Lung (tissue), 12 donors: Measurements from ENCODE around the gene SLC23A2. TPM values are rescaled to one million over a fixed set of nuclear protein-coding genes. Genes with fewer than 3 reads are reported as not detected.

Experiments
- ATAC-seq: fragments of 200-7000 bp; cut with Tn5 transposase; one replicate; pipeline ENCODE4 v1.9.1; 2020; ENCODE audit warnings: moderate number of reproducible peaks; ENCODE audit not compliant: insufficient read depth, low FRiP score
- DNase-seq, 3 donors: peaks; one replicate each; pipeline ENCODE4 v3.0.0-alpha.2; 2013 to 2017
- H3K27ac ChIP-seq, 2 donors: one replicate each; pipeline ENCODE4 v1.5.1; 2013; ENCODE audit warnings: mild to moderate bottlenecking in 2 of 2, moderate library complexity in 2 of 2, control low read depth in 1 of 2, inconsistent platforms in 1 of 2, low read depth in 1 of 2, low read length in 1 of 2
- H3K27me3 ChIP-seq, 3 donors: one replicate each; pipeline ENCODE4 v1.5.1; 2013; ENCODE audit warnings: low read length in 2 of 3; ENCODE audit not compliant: control insufficient read depth in 3 of 3, insufficient read depth in 3 of 3
- H3K36me3 ChIP-seq, 4 donors: one replicate each; pipeline ENCODE4 v1.5.1; 2013; ENCODE audit warnings: low read length in 4 of 4, mild to moderate bottlenecking in 1 of 4, moderate library complexity in 1 of 4; ENCODE audit not compliant: control insufficient read depth in 4 of 4, insufficient read depth in 4 of 4
- H3K4me1 ChIP-seq, 5 donors: one replicate each; pipeline ENCODE4 v1.5.1; 2013; ENCODE audit warnings: low read length in 5 of 5, mild to moderate bottlenecking in 2 of 5, moderate library complexity in 1 of 5; ENCODE audit not compliant: control insufficient read depth in 5 of 5, insufficient read depth in 5 of 5
- H3K4me3 ChIP-seq: one replicate; pipeline ENCODE4 v1.5.1; 2013; ENCODE audit warnings: mild to moderate bottlenecking, control low read depth, moderate library complexity
- H3K9ac ChIP-seq, 2 donors: one replicate each; pipeline ENCODE4 v1.5.1; 2013; ENCODE audit warnings: low read length in 2 of 2, control low read depth in 1 of 2; ENCODE audit not compliant: insufficient read depth in 1 of 2
- H3K9me3 ChIP-seq, 4 donors: one replicate each; pipeline ENCODE4 v1.5.1; 2013; ENCODE audit warnings: low read length in 3 of 4, mild to moderate bottlenecking in 1 of 4, moderate library complexity in 1 of 4; ENCODE audit not compliant: control insufficient read depth in 4 of 4, insufficient read depth in 3 of 4
- WGBS, 2 donors: extraction: QIAGEN DNeasy Blood & Tissue Kit; methylation state at CpG; one replicate each; pipeline ENCODE4 v1.1.7; 2013; 5-methylcytosine and 5-hydroxymethylcytosine counted together
- polyA plus RNA-seq, 2 donors: library from polyadenylated mRNA; stranded (reverse); fragments of 200-250 nt; gene quantifications; one replicate each; pipeline ENCODE4 v1.2.1, GENCODE V29; 2013
- total RNA-seq, 2 donors: library from RNA; depleted of rRNA in 1 of 2; stranded (reverse); fragments of >200 nt in 1 of 2; gene quantifications; one replicate each; pipeline ENCODE4 v1.2.1, GENCODE V29; 2014 to 2021
- TF ChIP-seq, protein P1 (sequence below): IDR thresholded peaks from 2 replicates; pipeline ENCODE4 v1.5.1; 2012; ENCODE audit warnings: mild to moderate bottlenecking; ENCODE audit errors: control extremely low read depth, extremely low read depth
- donor health status: control.
- donor health status: control.
- donor health status: Bipolar disorder and iron deficiency.
- donor health status: healthy.
- donor health status: DM: yes; HTN: yes; CAD: no.

Gene SLC23A2
- total and polyA plus RNA-seq, 4 donors = 6.0 to 23.5 (median 14.3) TPM

DNA sequence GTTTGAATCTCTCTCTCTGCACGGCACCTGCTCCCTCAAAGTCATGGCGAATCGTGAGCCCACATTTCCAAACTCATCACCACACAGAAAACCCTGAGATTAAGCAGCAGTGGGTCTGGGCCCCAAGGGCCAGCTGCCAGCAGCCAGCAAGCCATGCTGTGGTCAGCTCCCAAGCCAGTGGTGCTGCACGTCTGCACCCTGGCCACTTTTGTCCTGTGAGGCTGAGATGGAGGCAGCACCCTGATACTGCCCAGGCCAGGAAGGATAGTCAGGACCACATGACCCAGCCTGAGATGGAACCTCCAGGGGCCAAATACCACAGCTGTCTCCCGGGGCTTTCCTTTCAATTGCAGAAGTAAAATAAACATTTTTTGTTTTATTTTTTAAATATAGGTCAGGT lies 185.7 kb downstream of the SLC23A2 start:
- Histone ChIP-seq H3K27me3 (no peaks in the 10 kb centered on the region), H3K9me3 (no peaks in the 10 kb centered on the region), H3K4me3 (no peak overlapping the region), H3K4me1 (peaks cover 0 to 37% (median under 1%) of the 10 kb centered on the region in 5 donors), H3K9ac (no peak overlapping the region), H3K36me3 (peaks cover 0 to 11% (median 3%) of the 10 kb centered on the region in 4 donors), H3K27ac (peak overlapping the region in 1 of 2 donors; percentile 92)
- ATAC-seq (no peak), DNase-seq (no peak)
- WGBS, 2 donors = 74 to 77% methylated on average over 5 of the region's 5 CpGs
- TF ChIP-seq, protein P1, sequence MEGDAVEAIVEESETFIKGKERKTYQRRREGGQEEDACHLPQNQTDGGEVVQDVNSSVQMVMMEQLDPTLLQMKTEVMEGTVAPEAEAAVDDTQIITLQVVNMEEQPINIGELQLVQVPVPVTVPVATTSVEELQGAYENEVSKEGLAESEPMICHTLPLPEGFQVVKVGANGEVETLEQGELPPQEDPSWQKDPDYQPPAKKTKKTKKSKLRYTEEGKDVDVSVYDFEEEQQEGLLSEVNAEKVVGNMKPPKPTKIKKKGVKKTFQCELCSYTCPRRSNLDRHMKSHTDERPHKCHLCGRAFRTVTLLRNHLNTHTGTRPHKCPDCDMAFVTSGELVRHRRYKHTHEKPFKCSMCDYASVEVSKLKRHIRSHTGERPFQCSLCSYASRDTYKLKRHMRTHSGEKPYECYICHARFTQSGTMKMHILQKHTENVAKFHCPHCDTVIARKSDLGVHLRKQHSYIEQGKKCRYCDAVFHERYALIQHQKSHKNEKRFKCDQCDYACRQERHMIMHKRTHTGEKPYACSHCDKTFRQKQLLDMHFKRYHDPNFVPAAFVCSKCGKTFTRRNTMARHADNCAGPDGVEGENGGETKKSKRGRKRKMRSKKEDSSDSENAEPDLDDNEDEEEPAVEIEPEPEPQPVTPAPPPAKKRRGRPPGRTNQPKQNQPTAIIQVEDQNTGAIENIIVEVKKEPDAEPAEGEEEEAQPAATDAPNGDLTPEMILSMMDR = no peak

DNA sequence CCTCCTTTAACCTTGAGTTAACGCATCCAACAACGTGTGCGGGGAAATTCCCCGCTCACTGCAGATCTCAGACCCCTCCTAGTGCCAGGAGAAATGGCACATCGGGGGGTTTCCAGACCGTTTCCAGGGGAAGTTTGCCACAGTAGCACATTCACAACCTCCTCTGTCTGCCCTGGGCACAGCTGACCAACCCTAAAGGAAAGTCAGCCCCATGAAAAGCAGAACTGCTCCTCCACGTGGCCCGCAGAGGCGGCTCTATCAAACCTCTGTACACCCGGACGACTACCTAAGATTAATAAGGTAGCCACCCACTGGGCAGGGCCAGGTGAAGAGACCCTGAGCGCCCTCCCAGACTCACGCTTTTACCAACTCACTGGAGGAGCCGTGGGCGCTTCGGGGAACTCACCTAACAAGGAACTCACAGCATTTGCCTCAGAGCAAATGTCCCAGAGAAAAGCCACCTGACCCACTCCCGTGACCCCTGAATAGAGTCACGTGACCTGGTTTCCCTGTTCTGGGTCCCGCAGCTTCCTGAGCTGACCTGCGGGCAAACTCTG lies 186.5 kb downstream of the SLC23A2 start:
- H3K4me1 ChIP-seq = peaks cover 0 to 44% (median 0%) of the 10 kb centered on the region in 5 donors
- peak overlapping the region in 1 of 2 donors; percentile 92 for H3K27ac ChIP-seq
- peaks cover 0 to 11% (median under 1%) of the 10 kb centered on the region in 4 donors for H3K36me3 ChIP-seq
- TF ChIP-seq, protein P1 = no peak
- no peak for DNase-seq
- peak; percentile 59 for ATAC-seq
- H3K4me3 ChIP-seq = no peak overlapping the region
- H3K9me3 ChIP-seq = no peaks in the 10 kb centered on the region
- WGBS, 2 donors = 28 to 43% methylated on average over 20 of the region's 20 CpGs
- H3K27me3 ChIP-seq = no peaks in the 10 kb centered on the region
- H3K9ac ChIP-seq = no peak overlapping the region

DNA sequence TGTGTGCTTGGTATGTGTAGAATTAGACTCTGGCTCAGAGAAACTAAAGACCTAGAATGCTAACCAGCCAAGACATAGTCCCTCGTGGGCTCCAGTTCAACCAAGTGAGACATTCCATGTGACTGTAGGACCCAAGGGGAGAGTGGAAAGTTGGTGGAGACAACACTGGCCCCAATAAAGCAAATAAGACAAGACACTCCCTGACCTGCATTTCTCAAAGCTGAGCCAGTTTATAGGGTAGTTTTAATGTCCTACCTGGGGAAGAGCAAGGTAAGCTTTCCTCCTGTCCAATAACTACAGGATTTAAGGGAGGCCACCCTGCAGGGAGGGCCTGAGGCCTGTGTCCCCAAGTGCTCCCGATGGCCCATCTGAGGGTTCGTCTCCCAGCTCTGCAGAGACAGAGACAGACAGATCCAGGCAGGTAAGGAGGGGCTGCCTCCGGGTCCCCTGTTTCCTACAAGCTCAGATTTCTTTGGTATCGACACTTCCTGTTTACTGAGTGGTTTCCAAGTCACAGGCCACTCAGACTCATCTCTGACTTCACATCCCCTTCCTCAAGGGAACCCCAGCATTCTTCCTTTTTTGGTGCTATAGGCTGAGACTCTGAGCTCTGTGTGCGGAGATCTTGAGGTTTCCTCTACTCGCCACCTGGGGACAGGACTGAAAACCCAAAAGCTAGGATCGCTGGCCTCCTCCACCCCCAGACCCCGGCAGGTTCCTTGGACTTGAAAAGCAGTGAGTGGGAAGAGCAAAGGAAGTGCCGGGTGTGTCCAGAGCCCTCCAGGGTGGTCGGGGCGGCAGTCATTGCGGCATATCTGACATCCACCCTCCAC lies 187.2 kb downstream of the SLC23A2 start:
- peaks cover 0 to 49% (median 0%) of the 10 kb centered on the region in 5 donors for H3K4me1 ChIP-seq
- H3K9ac ChIP-seq = no peak overlapping the region
- H3K36me3 ChIP-seq = peaks cover 0 to 11% (median 0%) of the 10 kb centered on the region in 4 donors
- 20 to 31% methylated on average over 13 of the region's 13 CpGs for WGBS, 2 donors
- H3K27ac ChIP-seq = peak overlapping the region; percentile 14 to 92
- no peaks in the 10 kb centered on the region for H3K9me3 ChIP-seq
- TF ChIP-seq, protein P1 = no peak
- H3K4me3 ChIP-seq = no peak overlapping the region
- no peaks in the 10 kb centered on the region for H3K27me3 ChIP-seq
- ATAC-seq (peak; percentile 60), DNase-seq (peak in 1 of 3 donors; percentile 57)
